ENCODE data around the gene OSBP2.

- TF ChIP-seq FOXA1 (IDR thresholded peaks at IDR 0.05) (no peak), NFRKB (IDR thresholded peaks at IDR 0.05) (no peak), FOXK2 (IDR thresholded peaks at IDR 0.05) (no peak), FOXM1 (IDR thresholded peaks at IDR 0.05; ENCODE audit: borderline replicate concordance) (no peak), ZNF384 (IDR thresholded peaks at IDR 0.05) (no peak), ELF4 (IDR thresholded peaks at IDR 0.05) (no peak), LEF1 (IDR thresholded peaks at IDR 0.05; ENCODE audit: borderline replicate concordance) (no peak), SUZ12 (IDR thresholded peaks at IDR 0.05) (no peak), L3MBTL2 (conservative IDR thresholded peaks at IDR 0.05) (no peak)
Measured at GRCh38 chr22:30792456-30792855, 97.8 kb downstream of the OSBP2 start.
